ENCODE measurements around the gene ERN1. TPM values are rescaled to one million over a fixed set of nuclear protein-coding genes. Genes with fewer than 3 reads are reported as not detected.
A peak's percentile ranks its signal among the peaks of the same experiment; 100 is the strongest.

Gene ERN1
- total and polyA plus RNA-seq, 2 of the 13 experiments (the other 11 are each of a cell fraction or from before 2014, with no cell fraction given): 6.0 to 12.7 TPM

- TF ChIP-seq ZFYVE20 (CRISPR knock-in tag; IDR thresholded peaks at IDR 0.05; ENCODE audit: borderline replicate concordance, low read depth) (no peak), KLF16 (CRISPR knock-in tag; IDR thresholded peaks at IDR 0.05) (no peak), ZNF260 (CRISPR knock-in tag; IDR thresholded peaks at IDR 0.05; ENCODE audit: borderline replicate concordance, low read depth) (no peak), ZEB1 (IDR thresholded peaks at IDR 0.05; ENCODE audit: insufficient replicate concordance, low read depth) (peak; percentile 88), NKX3-1 (CRISPR knock-in tag; IDR thresholded peaks at IDR 0.05) (peak; percentile 41; the same call in 1 of the 2 replicates), ZFP82 (CRISPR knock-in tag; IDR thresholded peaks at IDR 0.05; ENCODE audit: borderline replicate concordance) (no peak), IRF2 (CRISPR knock-in tag; IDR thresholded peaks at IDR 0.05) (peak; percentile 11; the same call in 1 of the 2 replicates), CREBL2 (CRISPR knock-in tag; IDR thresholded peaks at IDR 0.05; ENCODE audit: borderline replicate concordance) (no peak), GZF1 (CRISPR knock-in tag; IDR thresholded peaks at IDR 0.05) (no peak), ATF5 (CRISPR knock-in tag; IDR thresholded peaks at IDR 0.05; ENCODE audit: low read depth) (no peak), TBP (CRISPR knock-in tag; IDR thresholded peaks at IDR 0.05) (no peak), KDM6A (CRISPR knock-in tag; IDR thresholded peaks at IDR 0.05; ENCODE audit: low read depth) (no peak), GATAD1 (CRISPR knock-in tag; IDR thresholded peaks at IDR 0.05) (peak; percentile 7; the same call in 1 of the 2 replicates), FOSL1 (CRISPR knock-in tag; IDR thresholded peaks at IDR 0.05; ENCODE audit: borderline replicate concordance) (no peak), NFYB (CRISPR knock-in tag; IDR thresholded peaks at IDR 0.05) (no peak; the same call in 1 of the 2 replicates), NFYC (CRISPR knock-in tag; IDR thresholded peaks at IDR 0.05) (peak; percentile 6; the same call in 1 of the 2 replicates), AGO1 (IDR thresholded peaks at IDR 0.05; ENCODE audit: low read depth, low read length, poor library complexity, severe bottlenecking) (peak; percentile 93), ZC3H4 (CRISPR knock-in tag; IDR thresholded peaks at IDR 0.05; ENCODE audit: borderline replicate concordance) (peak; percentile 95), GATA4 (IDR thresholded peaks at IDR 0.05; ENCODE audit: borderline replicate concordance, low read depth) (no peak), ARID5B (CRISPR knock-in tag; IDR thresholded peaks at IDR 0.05) (peak; percentile 70; the same call in 1 of the 2 replicates), HNRNPUL1 (IDR thresholded peaks at IDR 0.05; ENCODE audit: low read depth, low read length) (peak; percentile 40; the same call in 1 of the 2 replicates), MAFK (conservative IDR thresholded peaks at IDR 0.05 in 1 of 2, IDR thresholded peaks at IDR 0.05 in 1 of 2; ENCODE audit: low read length in 2 of 2) (no peak), FIP1L1 (IDR thresholded peaks at IDR 0.05; ENCODE audit: borderline replicate concordance, insufficient read depth, low read depth, low read length) (peak; percentile 96; the same call in 1 of the 2 replicates), PLRG1 (conservative IDR thresholded peaks at IDR 0.05) (no peak), RELA (CRISPR knock-in tag; IDR thresholded peaks at IDR 0.05) (no peak), ZNF619 (CRISPR knock-in tag; IDR thresholded peaks at IDR 0.05) (0 out of 2 replicates have a peak, but pooled peaks have one; percentile 57)
Measured at GRCh38 chr17:64147110-64148016, 17.4 kb upstream of the ERN1 start (continued).

All from HepG2 (cell line).